GM12875 (cell line): ENCODE data around the gene PC.

Source experiments
- H3K4me3 ChIP-seq: one replicate; pipeline ENCODE4 v1.5.1; 2011; ENCODE audit warnings: low read depth, low read length, control low read depth
- CTCF ChIP-seq: IDR thresholded peaks from 2 replicates; pipeline ENCODE4 v1.5.1; 2011; ENCODE audit warnings: low read depth, mild to moderate bottlenecking, control low read depth, inconsistent platforms, low read length, moderate library complexity, borderline replicate concordance; ENCODE audit not compliant: insufficient read depth

PC gene

GRCh38 chr11:66958956-66959274, 732 bp upstream of the PC start:
- TF ChIP-seq CTCF: no peak
- H3K4me3 ChIP-seq: no peak overlapping the region

GRCh38 chr11:66957971-66958231, 282 bp downstream of the PC start:
- peak overlapping the region; percentile 59 for H3K4me3 ChIP-seq
- no peak for TF ChIP-seq CTCF

- TF ChIP-seq CTCF: no peak
- no peak overlapping the region for H3K4me3 ChIP-seq
These were observed 1.4 kb downstream of the PC start for GRCh38 chr11:66956689-66957290.

- TF ChIP-seq CTCF: no peak
- no peak overlapping the region for H3K4me3 ChIP-seq
These were observed 4.9 kb downstream of the PC start for GRCh38 chr11:66953081-66953833.

GRCh38 chr11:66951927-66952337, 6.3 kb downstream of the PC start:
- H3K4me3 ChIP-seq: no peak overlapping the region
- no peak for TF ChIP-seq CTCF

GRCh38 chr11:66951135-66951534, 7.0 kb downstream of the PC start:
- H3K4me3 ChIP-seq: no peak overlapping the region
- no peak for TF ChIP-seq CTCF

- TF ChIP-seq CTCF: no peak
- no peak overlapping the region for H3K4me3 ChIP-seq
These were observed 8.1 kb downstream of the PC start for GRCh38 chr11:66950112-66950535.
